Glomerular visceral epithelial cell (primary cell): ENCODE measurements around the gene PRKN.

Experiments
- DNase-seq: peaks from one replicate; pipeline ENCODE4 v3.0.0-alpha.2; 2016; ENCODE audit errors: extremely low spot score

Gene PRKN

GRCh38 chr6:162181741-162182401 is 545.7 kb downstream of the PRKN start:
- DNase-seq: no peak

GRCh38 chr6:162181111-162181510 is 546.5 kb downstream of the PRKN start:
- DNase-seq: no peak

GRCh38 chr6:162179196-162179951 is 548.2 kb downstream of the PRKN start:
- DNase-seq: no peak

- no peak for DNase-seq
Observed at GRCh38 chr6:162178666-162179065, 548.9 kb downstream of the PRKN start.

GRCh38 chr6:162178266-162178665 is 549.3 kb downstream of the PRKN start:
- no peak for DNase-seq

- peak; percentile 5 for DNase-seq
Observed at GRCh38 chr6:162177746-162178145, 549.8 kb downstream of the PRKN start.

- no peak for DNase-seq
Observed at GRCh38 chr6:162173466-162173865, 554.1 kb downstream of the PRKN start.

- no peak for DNase-seq
Observed at GRCh38 chr6:162165479-162165878, 562.1 kb downstream of the PRKN start.

- no peak for DNase-seq
Observed at GRCh38 chr6:162157167-162157870, 570.2 kb downstream of the PRKN start.

- no peak for DNase-seq
Observed at GRCh38 chr6:162156146-162156545, 571.4 kb downstream of the PRKN start.

GRCh38 chr6:162154930-162155329 is 572.6 kb downstream of the PRKN start:
- DNase-seq: no peak

- no peak for DNase-seq
Observed at GRCh38 chr6:162154001-162154400, 573.6 kb downstream of the PRKN start.

- DNase-seq: no peak
Observed at GRCh38 chr6:162153120-162153519, 574.4 kb downstream of the PRKN start.

- DNase-seq: peak; percentile 35
Observed at GRCh38 chr6:162151021-162151665, 576.4 kb downstream of the PRKN start.

- no peak for DNase-seq
Observed at GRCh38 chr6:162150295-162150694, 577.3 kb downstream of the PRKN start.

- DNase-seq: no peak
Observed at GRCh38 chr6:162149786-162150185, 577.8 kb downstream of the PRKN start.

GRCh38 chr6:162147805-162148204 is 579.8 kb downstream of the PRKN start:
- DNase-seq: no peak

GRCh38 chr6:162147281-162147680 is 580.3 kb downstream of the PRKN start:
- no peak for DNase-seq

- no peak for DNase-seq
Observed at GRCh38 chr6:162140251-162140852, 587.2 kb downstream of the PRKN start.

GRCh38 chr6:162125659-162126058 is 601.9 kb downstream of the PRKN start:
- no peak for DNase-seq

- no peak for DNase-seq
Observed at GRCh38 chr6:162124710-162125435, 602.7 kb downstream of the PRKN start.
